PC-9 (cell line): ENCODE data around the gene REEP6. TPM values are rescaled to one million over a fixed set of nuclear protein-coding genes. Genes with fewer than 3 reads are reported as not detected.

Source experiments
- BruUV-seq: library from RNA; stranded (reverse); fragments of 400-500 nt; replicated peaks from 2 replicates; lab custom pipeline; 2021; lab: Mats Ljungman, UMichigan
- CTCF ChIA-PET: fragments of 300-600 bp; sonication (Branson Sonifier 250); formaldehyde crosslinking; loops from one replicate; lab custom pipeline; 2022; ENCODE audit warnings: antibody characterized with exemption; lab: Charles Lee
- POLR2A ChIA-PET: fragments of 300-600 bp; sonication (Branson Sonifier 250); formaldehyde crosslinking; loops from one replicate; lab custom pipeline; 2022; ENCODE audit warnings: antibody characterized with exemption; ENCODE audit not compliant: unreplicated experiment; lab: Charles Lee
- DNase-seq, 2 experiments: peaks; one replicate each; pipeline versions ENCODE4 v3.0.0 to v3.0.0-alpha.2; 2015 to 2022; ENCODE audit warnings: mixed read lengths in 1 of 2
- H2AFZ ChIP-seq: fragments of 200-600 bp; sonication (generic); 2 replicates; pipeline ENCODE4 v1.8.1; 2017; ENCODE audit warnings: antibody characterized with exemption
- H3F3A ChIP-seq: fragments of 200-600 bp; sonication (generic); 2 replicates; pipeline ENCODE4 v1.8.1; 2017; ENCODE audit warnings: antibody characterized with exemption, mild to moderate bottlenecking, low read depth; ENCODE audit not compliant: insufficient read depth
- H3K27ac ChIP-seq: fragments of 200-600 bp; sonication (generic); 2 replicates; pipeline ENCODE4 v1.6.1; 2016; ENCODE audit warnings: mixed run types
- H3K27me3 ChIP-seq: fragments of 200-600 bp; sonication (generic); 2 replicates; pipeline ENCODE4 v1.6.1; 2016; ENCODE audit warnings: low read depth, mixed run types; ENCODE audit not compliant: insufficient read depth
- H3K36me3 ChIP-seq: fragments of 200-600 bp; sonication (generic); 2 replicates; pipeline ENCODE4 v1.6.1; 2016; ENCODE audit warnings: low read depth, mixed run types
- H3K4me1 ChIP-seq: fragments of 200-600 bp; sonication (generic); replicated peaks from 2 replicates; pipeline ENCODE4 v1.6.1; 2016; ENCODE audit warnings: mixed run types; ENCODE audit not compliant: insufficient read depth
- H3K4me2 ChIP-seq: fragments of 200-600 bp; sonication (generic); 2 replicates; pipeline ENCODE4 v1.6.1; 2017; ENCODE audit warnings: mixed run types
- H3K4me3 ChIP-seq: fragments of 200-600 bp; sonication (generic); 2 replicates; pipeline ENCODE4 v1.6.1; 2016; ENCODE audit warnings: mixed run types
- H3K79me2 ChIP-seq: fragments of 200-600 bp; sonication (generic); 2 replicates; pipeline ENCODE4 v1.6.1; 2017; ENCODE audit warnings: low read depth, mixed run types
- H3K9me2 ChIP-seq: fragments of 200-600 bp; sonication (generic); 2 replicates; pipeline ENCODE4 v1.8.1; 2017; ENCODE audit warnings: mild to moderate bottlenecking; ENCODE audit not compliant: insufficient read depth
- H3K9me3 ChIP-seq: fragments of 200-600 bp; sonication (generic); 2 replicates; pipeline ENCODE4 v1.8.1; 2016; ENCODE audit warnings: low read depth; ENCODE audit not compliant: insufficient read depth
- H4K20me1 ChIP-seq: fragments of 200-600 bp; sonication (generic); 2 replicates; pipeline ENCODE4 v1.8.1; 2017; ENCODE audit not compliant: insufficient read depth
- EZH2 ChIP-seq: fragments of 200-600 bp; sonication (generic); IDR thresholded peaks from 2 replicates; pipeline ENCODE4 v1.8.0; 2017; ENCODE audit warnings: antibody characterized with exemption, low read depth
- intact Hi-C: fragments of 100-400 bp; cut with micrococcal nuclease; formaldehyde crosslinking; loops from one replicate; pipeline ENCODE4 v1.10.0; 2022; ENCODE audit not compliant: unreplicated experiment
- total RNA-seq: library from RNA; stranded (reverse); gene quantifications from 2 replicates; pipeline ENCODE4 v1.2.3, GENCODE V29; 2021
- TF ChIP-seq, protein P1 (sequence below): fragments of 200-600 bp; sonication (generic); conservative IDR thresholded peaks from 2 replicates; pipeline ENCODE4 v1.6.1; 2017; ENCODE audit warnings: mixed run types, antibody characterized with exemption, mild to moderate bottlenecking, moderate library complexity

The REEP6 gene
- total RNA-seq, 1 experiment from 2014 or later, result 39.5 TPM

DNA sequence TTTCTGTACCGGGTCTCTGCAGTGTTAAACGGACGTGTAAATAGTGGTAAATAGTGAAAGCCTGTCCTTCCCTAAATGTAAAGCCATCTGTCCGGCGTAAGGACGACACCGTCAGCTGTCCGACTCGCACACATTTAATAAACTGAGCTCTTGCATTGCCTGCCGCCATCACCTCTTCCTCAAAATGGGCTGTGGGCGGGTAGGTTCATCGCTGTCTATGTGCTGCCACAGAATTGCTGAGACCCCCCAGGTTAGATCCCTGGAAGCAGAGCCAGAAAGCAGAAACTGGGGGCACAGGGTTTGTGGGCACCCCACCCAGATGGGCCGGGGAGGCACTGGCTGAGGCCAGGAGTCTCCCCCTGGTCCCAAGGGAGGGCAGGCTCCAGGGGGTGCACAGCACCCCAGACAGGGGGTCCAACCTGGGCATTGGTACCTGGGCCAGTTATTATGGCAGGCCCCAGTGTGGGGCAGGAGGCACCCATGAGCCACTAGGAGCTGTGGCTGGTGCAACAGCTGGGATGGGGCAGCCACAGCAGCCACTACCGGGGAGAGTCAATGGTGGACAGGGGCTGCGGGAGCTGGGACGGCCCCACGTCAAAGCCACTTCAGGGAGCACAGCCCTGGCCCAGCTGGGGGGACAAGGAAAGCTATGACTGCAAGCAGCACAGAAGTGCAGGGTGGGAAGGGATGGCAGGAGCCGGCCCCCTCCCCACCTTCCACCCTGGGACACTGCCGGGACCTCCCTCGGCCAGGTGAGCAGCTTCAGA, 17.7 kb upstream of the REEP6 start:
- Histone ChIP-seq H3K36me3 (no peaks in the 10 kb centered on the region), H3K9me2 (no peaks in the 10 kb centered on the region), H3K9me3 (no peaks in the 10 kb centered on the region), H3K27ac (no peak overlapping the region), H2AFZ (no peak overlapping the region), H3K79me2 (peaks cover 11% of the 10 kb centered on the region; the same call in 1 of the 2 replicates), H3K4me1 (0 out of 2 replicates have a peak, but pooled peaks cover 9% of the 10 kb centered on the region), H4K20me1 (peaks cover 8% of the 10 kb centered on the region), H3K4me2 (no peak overlapping the region), H3F3A (peaks cover 5% of the 10 kb centered on the region; the same call in 1 of the 2 replicates), H3K4me3 (no peak overlapping the region), H3K27me3 (no peaks in the 10 kb centered on the region)
- TF ChIP-seq EZH2, result no peak
- ChIA-PET POLR2A (no interaction called here), CTCF (no interaction called here)
- BruUV-seq, result no TSS peak
- intact Hi-C loops, result no loop called here
- DNase-seq, result no peak

DNA sequence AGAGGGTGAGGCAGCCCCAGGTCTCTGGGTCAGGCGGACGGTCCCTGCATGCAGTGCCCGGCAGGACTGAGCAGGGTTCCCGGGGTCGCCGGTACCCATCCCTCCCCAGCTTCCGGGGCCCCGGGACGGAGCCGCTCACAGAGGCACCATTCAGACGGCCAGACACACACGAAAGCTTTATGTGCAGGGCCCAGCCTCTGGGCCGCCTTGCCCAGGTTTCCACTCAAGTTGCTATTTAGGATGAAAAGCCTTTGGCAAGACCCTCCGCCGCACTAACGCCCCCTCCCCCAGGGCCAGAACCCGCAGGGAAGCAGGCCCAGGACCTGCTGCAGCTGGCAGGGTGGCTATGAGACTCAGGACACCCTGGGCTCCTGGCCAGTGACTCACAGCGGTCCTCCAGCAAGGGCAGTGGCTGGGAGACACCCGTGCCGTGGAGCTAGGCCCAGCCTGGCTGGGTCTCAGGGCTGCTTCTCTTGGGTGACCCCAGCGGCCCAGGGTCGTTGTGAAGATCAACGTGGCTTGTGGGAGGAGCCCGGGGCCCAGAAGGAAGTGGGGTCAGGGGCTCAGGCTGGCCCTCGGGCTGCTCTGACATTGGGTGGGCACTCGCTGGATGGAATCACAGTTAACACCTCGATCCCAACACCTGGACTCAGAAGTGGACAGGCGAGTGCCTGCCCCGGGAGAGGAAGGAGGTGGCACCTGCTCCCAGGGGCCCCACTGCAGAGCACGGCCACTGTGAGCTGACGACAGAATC, 16.8 kb upstream of the REEP6 start:
- intact Hi-C loops, result no loop called here

DNA sequence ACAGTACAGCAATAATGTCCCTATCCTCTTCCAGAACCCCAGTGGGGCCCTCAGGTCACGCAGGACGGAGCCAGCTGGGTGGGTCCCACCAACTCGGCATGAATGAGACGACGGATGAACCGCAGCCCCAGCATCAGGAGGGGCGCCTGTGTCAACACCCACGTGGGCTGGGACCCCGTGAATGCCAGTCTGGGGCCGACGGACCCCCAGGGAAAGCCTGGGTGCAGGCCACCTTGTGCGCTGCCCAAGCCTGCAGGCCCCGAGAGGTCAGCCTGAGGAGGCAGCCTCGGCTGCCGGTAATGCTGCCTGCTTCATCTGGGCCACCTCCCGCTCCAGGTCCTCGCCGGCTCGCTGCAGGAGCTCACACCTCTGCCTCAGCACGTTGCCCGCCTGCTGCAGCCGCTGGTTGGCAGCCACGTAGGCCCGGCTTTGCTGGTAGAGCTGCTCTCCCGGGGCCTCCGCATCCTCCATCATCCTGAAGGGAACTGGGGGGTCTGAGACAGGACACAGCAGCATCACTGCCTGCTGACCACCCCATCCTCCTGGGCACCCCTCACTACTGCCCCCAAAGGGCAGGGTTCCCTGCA, 16.1 kb upstream of the REEP6 start:
- no peak overlapping the region for H3K4me2 ChIP-seq
- ChIA-PET CTCF (no interaction called here), POLR2A (interaction anchor here (0.6 kb wide), 1 partner anchor 16 kb away, joined by 13 read pairs; no protein-coding TSS in a partner anchor)
- H3K27me3 ChIP-seq, result no peaks in the 10 kb centered on the region
- H3K79me2 ChIP-seq, result peaks cover 16% of the 10 kb centered on the region; the same call in 1 of the 2 replicates
- BruUV-seq, result no TSS peak
- H2AFZ ChIP-seq, result no peak overlapping the region
- H3K4me1 ChIP-seq, result 0 out of 2 replicates have a peak, but pooled peaks cover 9% of the 10 kb centered on the region
- peaks cover 8% of the 10 kb centered on the region for H4K20me1 ChIP-seq
- peaks cover 5% of the 10 kb centered on the region; the same call in 1 of the 2 replicates for H3F3A ChIP-seq
- H3K4me3 ChIP-seq, result no peak overlapping the region
- H3K9me2 ChIP-seq, result no peaks in the 10 kb centered on the region
- intact Hi-C loops, result no loop called here
- DNase-seq, result no peak
- H3K27ac ChIP-seq, result no peak overlapping the region
- no peaks in the 10 kb centered on the region for H3K36me3 ChIP-seq
- H3K9me3 ChIP-seq, result no peaks in the 10 kb centered on the region
- no peak for TF ChIP-seq EZH2
- TF ChIP-seq, protein P1, sequence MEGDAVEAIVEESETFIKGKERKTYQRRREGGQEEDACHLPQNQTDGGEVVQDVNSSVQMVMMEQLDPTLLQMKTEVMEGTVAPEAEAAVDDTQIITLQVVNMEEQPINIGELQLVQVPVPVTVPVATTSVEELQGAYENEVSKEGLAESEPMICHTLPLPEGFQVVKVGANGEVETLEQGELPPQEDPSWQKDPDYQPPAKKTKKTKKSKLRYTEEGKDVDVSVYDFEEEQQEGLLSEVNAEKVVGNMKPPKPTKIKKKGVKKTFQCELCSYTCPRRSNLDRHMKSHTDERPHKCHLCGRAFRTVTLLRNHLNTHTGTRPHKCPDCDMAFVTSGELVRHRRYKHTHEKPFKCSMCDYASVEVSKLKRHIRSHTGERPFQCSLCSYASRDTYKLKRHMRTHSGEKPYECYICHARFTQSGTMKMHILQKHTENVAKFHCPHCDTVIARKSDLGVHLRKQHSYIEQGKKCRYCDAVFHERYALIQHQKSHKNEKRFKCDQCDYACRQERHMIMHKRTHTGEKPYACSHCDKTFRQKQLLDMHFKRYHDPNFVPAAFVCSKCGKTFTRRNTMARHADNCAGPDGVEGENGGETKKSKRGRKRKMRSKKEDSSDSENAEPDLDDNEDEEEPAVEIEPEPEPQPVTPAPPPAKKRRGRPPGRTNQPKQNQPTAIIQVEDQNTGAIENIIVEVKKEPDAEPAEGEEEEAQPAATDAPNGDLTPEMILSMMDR, result no peak

More for the DNA sequence above, 16.8 kb upstream of the REEP6 start:
- DNase-seq, result no peak
- POLR2A ChIA-PET, result no interaction called here
- CTCF ChIA-PET, result no interaction called here
- no peak overlapping the region for H3K27ac ChIP-seq
- no peak overlapping the region for H2AFZ ChIP-seq
- peaks cover 8% of the 10 kb centered on the region for H4K20me1 ChIP-seq
- H3K9me2 ChIP-seq, result no peaks in the 10 kb centered on the region
- H3K4me3 ChIP-seq, result no peak overlapping the region
- no peak overlapping the region for H3K4me2 ChIP-seq
- H3K36me3 ChIP-seq, result no peaks in the 10 kb centered on the region
- 0 out of 2 replicates have a peak, but pooled peaks cover 9% of the 10 kb centered on the region for H3K4me1 ChIP-seq
- TF ChIP-seq EZH2, result no peak
- TF ChIP-seq, protein P1, result no peak
- H3K9me3 ChIP-seq, result no peaks in the 10 kb centered on the region
- peaks cover 16% of the 10 kb centered on the region; the same call in 1 of the 2 replicates for H3K79me2 ChIP-seq
- no TSS peak for BruUV-seq
- H3K27me3 ChIP-seq, result no peaks in the 10 kb centered on the region
- H3F3A ChIP-seq, result peaks cover 5% of the 10 kb centered on the region; the same call in 1 of the 2 replicates
